Kidney (tissue), 14 donors: ENCODE data around the gene EGFR. TPM values are rescaled to one million over a fixed set of nuclear protein-coding genes. Genes with fewer than 3 reads are reported as not detected.

Experiments used
- DNase-seq, 5 donors: peaks; one replicate each; pipeline ENCODE4 v3.0.0-alpha.2; 2013 to 2020
- FAIRE-seq: peaks from 2 replicates; lab custom pipeline; 2012; peaks lifted over from hg19 to GRCh38; lab: Jason Lieb, UNC
- H3K27ac ChIP-seq, 2 donors: one replicate each; pipeline ENCODE4 v1.7.0; 2013; ENCODE audit warnings: low read depth in 2 of 2, low read length in 2 of 2, inconsistent platforms in 1 of 2
- H3K27me3 ChIP-seq: one replicate; pipeline ENCODE4 v1.7.1; 2013; ENCODE audit warnings: low read length, inconsistent platforms; ENCODE audit not compliant: control insufficient read depth, insufficient read depth
- H3K36me3 ChIP-seq, 3 donors: one replicate each; pipeline versions ENCODE4 v1.7.0 to v1.7.1; 2013; ENCODE audit warnings: low read length in 3 of 3, control low read depth in 1 of 3, inconsistent platforms in 1 of 3; ENCODE audit not compliant: insufficient read depth in 3 of 3, control insufficient read depth in 2 of 3
- H3K4me1 ChIP-seq, 3 donors: one replicate each; pipeline versions ENCODE4 v1.7.0 to v1.7.1; 2013; ENCODE audit warnings: low read length in 3 of 3, inconsistent platforms in 1 of 3, low read depth in 1 of 3; ENCODE audit not compliant: control insufficient read depth in 2 of 3, insufficient read depth in 2 of 3
- H3K4me3 ChIP-seq, 3 donors: one replicate each; pipeline versions ENCODE4 v1.7.0 to v1.8.1; 2013; ENCODE audit warnings: low read length in 3 of 3, control low read depth in 1 of 3, inconsistent platforms in 1 of 3
- H3K9ac ChIP-seq, 3 donors: one replicate each; pipeline versions ENCODE4 v1.7.0 to v1.7.1; 2013; ENCODE audit warnings: low read length in 3 of 3, control low read depth in 1 of 3, inconsistent platforms in 1 of 3
- H3K9me3 ChIP-seq, 3 donors: one replicate each; pipeline versions ENCODE4 v1.7.0 to v1.7.1; 2013; ENCODE audit warnings: low read length in 3 of 3, control low read depth in 1 of 3, inconsistent platforms in 1 of 3; ENCODE audit not compliant: control insufficient read depth in 2 of 3, insufficient read depth in 1 of 3
- intact Hi-C: fragments of 100-400 bp; cut with DNase I; formaldehyde crosslinking; loops from one replicate; pipeline ENCODE4 v1.11.1; 2022
- polyA plus RNA-seq: library from polyadenylated mRNA; stranded (reverse); fragments of 350-450 nt; fragmentation: Illumina TruSeq; extraction: RNeasy Lipid Tissue Mini Kit (QIAGEN cat#74804); gene quantifications from one replicate; pipeline ENCODE4 v1.2.3, GENCODE V29; 2014; ENCODE audit warnings: low read depth, low replicate concordance; ENCODE audit not compliant: insufficient read depth
- total RNA-seq: library from RNA; stranded (reverse); fragmentation: NEBNext Ultra II Directional; extraction: Animal tissue kit (Norgen Biotek cat#: 25700); gene quantifications from one replicate; pipeline ENCODE4 v1.2.1, GENCODE V29; 2021
- TF ChIP-seq, protein P1 (sequence below): IDR thresholded peaks from 3 replicates; pipeline ENCODE4 v1.5.1; 2012; ENCODE audit warnings: mild to moderate bottlenecking, moderate library complexity, borderline replicate concordance; ENCODE audit not compliant: insufficient read depth; ENCODE audit errors: extremely low read depth
- donor health status: control.
- donor health status: control.
- donor health status: control.
- donor health status: control.
- donor health status: control.
- donor health status: DM: yes; HTN: yes; CAD: no.
- donor health status: Normal renal cell carcinoma (clear cell type).

The EGFR gene
- total and polyA plus RNA-seq, 2 donors from 2014 or later, result 5.9 to 61.3 TPM

DNA sequence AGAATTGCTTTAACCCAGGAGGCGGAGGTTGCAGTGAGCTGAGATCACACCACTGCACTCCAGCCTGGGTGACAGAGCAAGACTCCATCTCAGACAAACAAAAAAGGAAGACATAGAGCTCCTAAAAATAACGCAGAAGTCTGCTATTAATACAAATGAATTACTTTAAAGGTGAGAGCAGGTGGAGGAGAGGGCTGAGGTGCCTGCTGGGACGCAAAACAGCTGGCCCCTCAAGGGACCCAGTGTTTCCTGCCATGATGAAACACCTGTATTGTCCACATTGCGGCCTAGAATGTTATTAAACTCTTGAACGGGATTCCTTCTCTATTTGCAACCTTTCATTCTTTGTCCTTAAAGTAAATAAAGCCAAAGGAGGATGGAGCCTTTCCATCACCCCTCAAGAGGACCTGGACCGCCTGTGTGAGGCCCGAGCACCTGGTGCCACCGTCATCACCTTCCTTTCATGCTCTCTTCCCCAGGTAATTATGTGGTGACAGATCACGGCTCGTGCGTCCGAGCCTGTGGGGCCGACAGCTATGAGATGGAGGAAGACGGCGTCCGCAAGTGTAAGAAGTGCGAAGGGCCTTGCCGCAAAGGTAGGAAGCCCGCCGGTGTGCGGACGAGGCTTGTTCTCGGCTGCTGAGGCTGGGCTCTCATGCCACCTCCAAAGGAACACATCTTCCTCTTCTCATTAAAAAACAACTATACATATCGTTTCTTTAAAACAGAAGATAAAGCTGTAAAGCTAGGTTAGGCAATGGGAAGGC is 136.7 kb downstream of the EGFR start:
- Histone ChIP-seq H3K4me1 (no peaks in the 10 kb centered on the region), H3K27me3 (no peaks in the 10 kb centered on the region), H3K27ac (no peak overlapping the region), H3K9me3 (no peaks in the 10 kb centered on the region), H3K36me3 (peaks cover 2 to 40% (median 26%) of the 10 kb centered on the region in 3 donors), H3K4me3 (no peak overlapping the region), H3K9ac (no peak overlapping the region)
- no peak for DNase-seq
- intact Hi-C loops, result no loop called here
- FAIRE-seq, result no peak
- TF ChIP-seq, protein P1, sequence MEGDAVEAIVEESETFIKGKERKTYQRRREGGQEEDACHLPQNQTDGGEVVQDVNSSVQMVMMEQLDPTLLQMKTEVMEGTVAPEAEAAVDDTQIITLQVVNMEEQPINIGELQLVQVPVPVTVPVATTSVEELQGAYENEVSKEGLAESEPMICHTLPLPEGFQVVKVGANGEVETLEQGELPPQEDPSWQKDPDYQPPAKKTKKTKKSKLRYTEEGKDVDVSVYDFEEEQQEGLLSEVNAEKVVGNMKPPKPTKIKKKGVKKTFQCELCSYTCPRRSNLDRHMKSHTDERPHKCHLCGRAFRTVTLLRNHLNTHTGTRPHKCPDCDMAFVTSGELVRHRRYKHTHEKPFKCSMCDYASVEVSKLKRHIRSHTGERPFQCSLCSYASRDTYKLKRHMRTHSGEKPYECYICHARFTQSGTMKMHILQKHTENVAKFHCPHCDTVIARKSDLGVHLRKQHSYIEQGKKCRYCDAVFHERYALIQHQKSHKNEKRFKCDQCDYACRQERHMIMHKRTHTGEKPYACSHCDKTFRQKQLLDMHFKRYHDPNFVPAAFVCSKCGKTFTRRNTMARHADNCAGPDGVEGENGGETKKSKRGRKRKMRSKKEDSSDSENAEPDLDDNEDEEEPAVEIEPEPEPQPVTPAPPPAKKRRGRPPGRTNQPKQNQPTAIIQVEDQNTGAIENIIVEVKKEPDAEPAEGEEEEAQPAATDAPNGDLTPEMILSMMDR, result no peak

DNA sequence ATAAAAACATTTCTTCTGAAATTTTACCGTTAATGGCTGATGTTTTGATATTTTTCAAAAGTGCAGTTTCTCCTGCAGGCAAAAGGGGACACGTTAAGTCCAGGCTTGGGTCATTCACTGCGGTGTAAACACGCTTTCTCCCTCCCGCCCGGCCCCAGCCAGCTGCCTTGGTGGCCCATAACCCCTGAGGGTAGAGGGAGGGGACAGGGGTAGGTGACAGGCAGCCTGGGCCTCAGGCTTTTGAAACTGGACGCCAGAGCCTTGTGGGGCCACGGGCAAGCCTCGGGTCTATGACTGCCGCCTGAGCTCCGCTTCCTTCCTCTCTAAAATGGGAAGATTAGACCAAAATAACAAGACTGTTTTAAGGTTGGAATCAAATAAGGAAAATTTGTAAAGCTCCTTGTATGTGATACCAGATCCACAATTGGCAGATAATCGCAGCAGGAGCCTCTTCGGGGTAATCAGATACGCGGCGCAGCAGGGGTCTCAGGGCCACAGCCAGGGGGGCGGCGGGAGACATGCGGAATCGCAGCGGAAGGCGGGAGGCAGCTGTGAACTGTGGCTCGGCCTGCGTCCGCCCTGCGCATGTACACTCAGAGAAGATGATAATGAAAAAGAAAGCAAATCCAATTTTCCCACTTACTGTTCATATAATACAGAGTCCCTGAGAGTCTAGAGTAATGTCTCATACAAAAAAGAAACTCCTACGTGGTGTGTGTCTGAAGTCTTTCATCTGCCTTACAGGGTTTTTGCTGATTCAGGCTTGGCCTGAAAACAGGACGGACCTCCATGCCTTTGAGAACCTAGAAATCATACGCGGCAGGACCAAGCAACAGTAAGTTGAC is 138.3 kb downstream of the EGFR start:
- peak in 3 of 5 donors; percentile 43 to 70 (median 56) for DNase-seq
- Histone ChIP-seq H3K9ac (no peak overlapping the region), H3K9me3 (no peaks in the 10 kb centered on the region), H3K4me1 (no peaks in the 10 kb centered on the region), H3K27me3 (no peaks in the 10 kb centered on the region), H3K27ac (no peak overlapping the region), H3K4me3 (no peak overlapping the region), H3K36me3 (peaks cover 2 to 42% (median 23%) of the 10 kb centered on the region in 3 donors)
- FAIRE-seq, result no peak
- intact Hi-C loops, result no loop called here
- TF ChIP-seq, protein P1, result no peak

GRCh38 chr7:55157764-55158105 is 138.9 kb downstream of the EGFR start:
- no peaks in the 10 kb centered on the region for H3K4me1 ChIP-seq
- TF ChIP-seq, protein P1, result no peak
- no peaks in the 10 kb centered on the region for H3K27me3 ChIP-seq
- intact Hi-C loops, result no loop called here
- no peak overlapping the region for H3K27ac ChIP-seq
- H3K4me3 ChIP-seq, result no peak overlapping the region
- H3K36me3 ChIP-seq, result peaks cover 2 to 40% (median 20%) of the 10 kb centered on the region in 3 donors
- FAIRE-seq (no peak), DNase-seq (peak in 1 of 5 donors; percentile 13)
- H3K9ac ChIP-seq, result no peak overlapping the region
- no peaks in the 10 kb centered on the region for H3K9me3 ChIP-seq
